GM18519 (cell line): ENCODE data around the gene IPO13.

Experiments used
- ATAC-seq: cut with Tn5 transposase; IDR thresholded peaks from one replicate; pipeline ENCODE4 v1.9.1; 2021; ENCODE audit warnings: mild to moderate bottlenecking, moderate library complexity; ENCODE audit not compliant: unreplicated experiment, low FRiP score

IPO13 gene

GRCh38 chr1:43947061-43947873 lies 517 bp downstream of the IPO13 start:
- ATAC-seq, result no peak

GRCh38 chr1:43947874-43948437 lies 1.2 kb downstream of the IPO13 start:
- ATAC-seq, result no peak

- no peak for ATAC-seq
Observed at GRCh38 chr1:43949678-43950077, 2.9 kb downstream of the IPO13 start.

GRCh38 chr1:43951021-43951985 lies 4.6 kb downstream of the IPO13 start:
- ATAC-seq, result no peak

GRCh38 chr1:43952731-43953346 lies 6.1 kb downstream of the IPO13 start:
- ATAC-seq, result no peak

GRCh38 chr1:43953361-43953760 lies 6.6 kb downstream of the IPO13 start:
- no peak for ATAC-seq

DNA sequence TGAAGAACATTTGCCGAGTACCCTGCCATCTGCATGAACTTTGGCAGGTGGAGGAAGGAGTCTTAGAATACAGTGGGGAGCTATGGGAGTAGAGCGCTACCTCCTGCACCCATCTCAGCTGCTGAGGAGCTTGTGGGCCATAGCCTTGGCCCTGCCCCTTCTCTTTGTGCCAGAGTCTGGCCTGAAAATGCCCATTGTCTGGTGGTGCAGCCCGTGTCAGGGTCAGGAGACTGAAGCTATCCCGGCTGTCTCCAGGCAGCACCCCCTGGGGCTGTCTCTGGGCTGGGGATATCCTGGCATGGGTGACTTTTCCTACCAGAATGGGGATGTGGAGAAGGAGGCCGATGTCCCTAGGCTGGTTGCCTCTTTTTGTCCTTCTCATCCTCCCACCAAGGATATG lies 7.3 kb downstream of the IPO13 start:
- ATAC-seq, result no peak

DNA sequence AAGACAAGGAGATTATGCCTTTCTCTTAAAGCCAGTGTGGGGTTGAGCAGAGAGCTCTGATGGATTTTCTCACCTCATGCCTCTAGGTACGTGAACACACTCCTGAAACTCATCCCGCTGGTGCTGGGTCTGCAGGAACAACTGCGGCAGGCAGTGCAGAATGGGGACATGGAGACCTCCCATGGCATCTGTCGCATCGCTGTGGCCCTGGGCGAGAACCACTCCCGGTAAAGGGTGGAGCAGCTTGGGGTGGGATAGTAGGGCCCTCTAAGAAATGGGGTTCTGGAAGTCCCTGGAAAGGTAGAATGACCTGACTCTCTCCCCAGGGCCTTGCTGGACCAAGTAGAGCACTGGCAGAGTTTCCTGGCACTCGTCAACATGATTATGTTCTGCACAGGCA lies 9.5 kb downstream of the IPO13 start:
- no peak for ATAC-seq

DNA sequence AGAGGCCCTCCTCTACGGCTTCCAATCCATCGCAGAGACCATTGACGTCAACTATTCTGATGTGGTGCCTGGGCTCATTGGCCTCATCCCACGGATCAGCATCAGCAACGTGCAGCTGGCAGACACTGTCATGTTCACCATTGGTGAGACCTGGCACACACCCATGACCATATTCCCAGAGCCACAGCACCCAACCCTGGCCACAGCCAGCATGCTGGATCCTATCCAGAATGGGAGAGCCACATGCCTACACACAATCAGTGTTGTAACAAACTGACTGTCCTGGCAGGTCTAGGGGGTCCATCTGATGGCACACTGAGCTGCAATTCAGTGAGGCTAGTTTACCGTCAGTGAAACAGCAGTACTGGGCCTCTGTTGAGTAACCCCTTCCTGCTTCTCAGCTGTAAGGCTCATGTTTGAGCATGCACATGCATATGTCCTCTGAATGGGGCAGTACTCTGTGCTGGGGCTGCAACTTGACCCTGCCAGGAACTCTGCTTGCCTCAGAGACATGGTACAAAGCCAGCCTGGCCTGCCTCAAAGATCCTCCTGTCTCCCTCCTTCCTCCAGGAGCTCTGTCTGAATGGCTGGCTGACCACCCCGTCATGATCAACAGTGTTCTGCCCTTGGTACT lies 10.8 kb downstream of the IPO13 start:
- ATAC-seq, result no peak

DNA sequence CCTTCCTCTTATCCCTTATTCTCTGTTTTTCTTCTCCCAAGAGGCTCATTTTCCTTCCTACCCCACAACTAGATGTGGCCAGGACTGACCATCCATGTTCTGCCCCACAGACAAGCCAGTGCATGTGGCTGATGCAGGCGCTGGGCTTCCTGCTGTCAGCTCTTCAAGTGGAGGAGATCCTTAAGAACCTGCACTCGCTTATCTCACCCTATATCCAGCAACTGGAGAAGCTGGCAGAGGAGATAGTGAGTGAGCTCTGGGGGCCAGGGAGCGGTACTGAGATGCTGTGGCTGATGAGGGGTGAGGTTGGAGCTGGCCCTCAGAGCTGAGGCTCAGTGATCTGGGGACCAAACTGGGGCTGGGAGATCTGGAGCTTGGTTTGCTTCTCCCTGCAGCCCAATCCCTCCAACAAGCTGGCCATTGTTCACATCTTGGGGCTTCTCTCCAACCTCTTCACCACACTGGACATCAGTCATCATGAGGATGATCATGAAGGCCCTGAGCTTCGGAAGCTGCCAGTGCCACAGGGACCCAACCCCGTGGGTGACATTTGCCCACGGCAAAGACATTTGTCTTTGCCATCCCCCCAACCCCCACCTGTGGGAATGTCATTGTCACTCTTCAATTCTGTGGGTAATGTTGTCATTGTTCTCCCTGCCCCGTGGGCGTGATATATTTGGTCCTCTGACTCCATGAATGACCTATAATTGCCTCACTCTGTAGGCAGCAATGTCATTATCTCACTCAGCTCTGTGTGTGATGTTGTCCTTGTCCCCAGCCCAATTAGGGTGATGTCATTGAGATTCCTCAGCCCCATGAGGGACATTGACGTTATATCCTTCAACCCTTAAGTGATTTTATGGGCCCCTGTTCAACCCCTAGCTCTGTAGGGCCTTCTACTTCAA lies 11.9 kb downstream of the IPO13 start:
- ATAC-seq, result no peak

- ATAC-seq, result no peak
Observed at GRCh38 chr1:43960798-43961197, 14.0 kb downstream of the IPO13 start.

DNA sequence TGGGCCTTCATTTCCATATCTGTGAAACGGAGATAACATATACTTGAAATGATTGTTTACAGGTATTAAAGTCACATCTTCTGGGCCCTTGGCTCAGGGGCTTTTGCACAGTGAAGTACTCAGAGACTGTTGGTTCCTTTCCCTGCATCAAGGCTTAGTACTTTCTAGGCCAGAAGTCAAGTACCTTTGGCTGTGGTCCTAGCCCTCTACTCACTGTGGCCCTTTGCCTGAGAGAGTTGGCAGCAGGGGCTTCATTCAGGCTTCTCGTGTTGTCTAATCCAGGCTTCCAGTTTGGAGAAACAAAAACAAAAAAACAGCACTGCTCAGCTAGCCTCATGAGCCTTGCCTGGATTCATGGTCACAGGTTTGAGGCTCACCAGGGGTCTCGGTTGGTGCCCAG lies 14.9 kb downstream of the IPO13 start:
- no peak for ATAC-seq

DNA sequence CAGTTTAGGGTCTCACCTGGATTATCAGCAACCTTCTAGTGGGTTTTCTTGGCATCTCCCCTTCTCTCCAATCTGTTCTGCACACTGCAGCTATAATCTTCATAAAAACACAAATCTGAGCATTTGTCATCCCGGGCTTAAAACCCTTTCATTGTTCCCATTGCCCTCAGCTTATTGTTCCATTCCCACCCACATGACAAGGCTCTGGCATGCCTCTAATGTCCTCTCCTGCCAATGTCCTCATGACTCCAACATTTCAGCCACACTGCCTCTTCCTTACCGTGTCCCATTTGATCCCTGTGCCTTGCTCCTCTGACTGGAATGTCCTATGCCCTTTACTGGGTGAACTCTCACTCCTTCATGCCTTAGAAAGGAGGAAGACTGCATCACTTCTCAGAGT lies 15.6 kb downstream of the IPO13 start:
- no peak for ATAC-seq

DNA sequence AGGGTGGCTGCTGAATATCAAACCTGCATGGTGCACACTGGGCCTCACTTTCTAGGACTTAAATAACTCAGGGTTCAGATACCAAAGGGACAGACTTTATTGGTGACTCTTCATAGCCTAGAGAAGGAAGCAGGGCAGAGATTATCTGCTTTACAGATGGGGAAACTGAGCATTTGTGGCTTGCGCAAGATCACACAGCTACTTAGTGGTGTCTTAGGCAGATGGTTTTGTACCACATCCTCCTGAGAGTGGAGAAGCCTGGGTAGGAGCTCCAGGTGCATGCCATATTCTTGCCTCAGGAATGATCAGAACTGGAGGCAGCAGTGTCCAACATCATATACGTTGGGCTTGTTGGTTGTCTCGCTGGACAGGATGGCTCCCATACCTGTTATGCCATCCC lies 16.3 kb downstream of the IPO13 start:
- no peak for ATAC-seq

DNA sequence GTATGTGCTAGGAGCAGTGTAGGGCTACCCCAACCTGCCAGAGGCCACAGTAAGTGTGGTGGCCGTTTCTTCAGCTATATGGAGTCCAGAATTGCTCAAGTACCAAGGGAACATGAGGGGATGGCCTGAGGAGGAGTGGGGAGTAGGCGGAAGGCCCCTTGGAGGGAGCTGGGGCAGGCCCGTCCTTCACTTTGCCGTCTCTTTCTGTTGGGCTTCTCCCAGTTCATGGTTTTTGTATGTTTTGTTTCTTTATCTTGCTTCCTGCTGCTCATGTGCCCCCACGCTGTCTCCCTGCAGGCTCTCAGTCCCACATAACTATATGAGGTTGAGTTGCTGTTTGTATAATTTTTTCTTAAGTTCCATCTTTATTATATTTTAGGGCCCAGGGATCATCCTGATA lies 17.1 kb downstream of the IPO13 start:
- ATAC-seq, result no peak

DNA sequence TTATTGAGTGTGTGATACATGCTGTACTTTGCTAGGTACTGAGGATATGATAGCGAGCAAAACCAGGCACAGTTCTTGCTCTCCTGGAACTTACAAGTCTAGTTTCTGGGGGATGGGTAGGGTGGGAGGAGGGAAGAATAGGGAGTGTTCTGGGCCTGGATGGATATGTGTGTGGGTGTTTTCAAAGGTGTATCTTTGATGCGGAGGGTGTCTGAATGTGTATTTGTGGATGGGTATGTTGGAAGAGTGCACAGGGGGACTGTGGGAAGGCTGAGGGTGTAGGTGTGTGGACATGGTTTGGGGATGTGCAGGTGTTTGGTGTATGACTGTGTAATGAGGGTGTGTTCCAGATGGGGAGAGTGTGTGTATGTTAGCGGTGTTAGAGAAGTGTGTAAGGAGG lies 18.6 kb downstream of the IPO13 start:
- no peak for ATAC-seq

GRCh38 chr1:43968348-43968948 lies 21.7 kb downstream of the IPO13 start:
- ATAC-seq, result no peak

DNA sequence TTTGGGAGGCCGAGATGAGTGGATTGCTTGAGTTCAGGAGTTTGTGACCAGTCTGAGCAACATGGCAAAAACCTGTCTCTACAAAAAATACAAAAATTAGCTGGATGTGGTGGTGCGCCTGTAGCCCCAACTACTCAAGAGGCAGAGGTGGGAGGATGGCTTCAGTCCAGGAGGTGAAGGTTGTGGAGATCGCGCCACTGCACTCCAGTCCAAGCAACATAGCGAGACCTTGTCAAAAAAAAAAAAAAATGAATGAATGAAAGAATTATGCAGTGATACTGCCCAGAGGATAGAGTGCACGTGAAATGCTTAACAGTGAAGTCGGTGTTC lies 22.6 kb downstream of the IPO13 start:
- ATAC-seq, result no peak
